ENCODE data around the gene GIT1. TPM values are rescaled to one million over a fixed set of nuclear protein-coding genes. Genes with fewer than 3 reads are reported as not detected.

Gene GIT1
- total and polyA plus RNA-seq, 2 donors (not counting 1 experiment from before 2014, with no cell fraction given) = 12.4 to 20.1 TPM

DNA sequence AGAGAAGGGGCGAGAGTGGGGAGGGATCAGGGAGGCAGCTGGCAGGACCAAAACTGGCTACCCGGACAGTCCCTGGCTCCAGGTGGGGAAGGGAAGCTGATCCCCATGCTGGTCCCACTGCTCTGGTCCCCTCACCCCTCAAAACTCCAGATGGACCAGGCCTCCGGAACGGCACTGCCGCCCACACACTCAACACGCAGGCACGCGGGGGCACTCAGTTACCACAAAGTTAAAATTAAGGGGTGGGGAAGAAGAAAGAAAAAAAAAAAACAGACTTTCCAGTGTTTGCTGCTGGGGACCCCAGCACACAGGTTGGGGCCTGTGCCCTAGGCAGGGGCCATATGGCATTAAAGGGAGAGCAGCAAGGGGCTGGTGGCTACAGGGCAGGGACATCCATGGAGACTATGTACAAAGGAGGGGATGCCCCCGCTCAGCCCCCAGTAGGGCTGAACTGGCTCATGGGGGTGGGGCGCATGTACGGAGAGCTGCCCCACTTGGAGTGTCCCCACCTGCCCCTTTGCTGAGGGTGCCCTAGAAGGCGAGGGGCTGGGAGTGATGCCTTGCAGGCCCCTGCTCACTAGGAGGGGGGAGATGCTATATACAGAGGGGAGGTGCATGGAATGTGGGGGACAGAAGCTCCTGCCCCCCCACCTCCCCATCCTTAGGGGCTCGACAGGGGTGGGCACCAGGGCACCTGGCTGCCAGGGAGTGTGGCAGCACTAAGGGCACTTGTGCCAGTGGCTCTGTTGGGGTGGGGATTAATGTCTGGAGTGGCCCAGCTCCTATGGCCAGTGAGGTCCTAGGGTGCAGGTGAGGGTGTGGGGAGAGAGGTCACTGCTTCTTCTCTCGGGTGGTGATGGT is 15.3 kb downstream of the GIT1 start:
- H3K36me3 ChIP-seq (ENCODE audit: control insufficient read depth, insufficient read depth, low read length) = peaks cover 44% of the 10 kb centered on the region

DNA sequence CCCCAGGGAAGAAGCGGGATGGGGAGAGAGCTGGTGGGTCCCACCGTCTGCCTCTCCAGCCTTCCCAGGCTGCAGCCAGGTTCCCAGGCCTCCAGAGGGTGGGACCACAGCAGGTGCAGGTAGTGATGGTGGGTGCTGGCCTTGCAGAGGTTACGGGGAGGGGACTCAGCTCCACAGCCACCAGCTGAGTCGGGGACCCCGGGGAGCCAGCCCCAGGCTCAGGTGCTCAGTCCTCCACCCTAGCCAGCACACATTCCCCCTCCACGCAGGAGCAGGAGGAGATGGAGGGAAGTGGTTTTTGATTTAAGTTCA is 15.9 kb downstream of the GIT1 start:
- no peak overlapping the region for H3K9ac ChIP-seq (ENCODE audit: insufficient read depth, low read length)
- peaks cover 42% of the 10 kb centered on the region for H3K36me3 ChIP-seq (ENCODE audit: control insufficient read depth, insufficient read depth, low read length)
- peaks cover 12% of the 10 kb centered on the region for H3K4me1 ChIP-seq (ENCODE audit: control insufficient read depth, extremely low read depth, insufficient read depth, low read length)
- no peak overlapping the region for H3K4me2 ChIP-seq (ENCODE audit: extremely low read depth, insufficient read depth, low read length)
- H3K79me2 ChIP-seq (ENCODE audit: control insufficient read depth, insufficient read depth, low read length) = no peaks in the 10 kb centered on the region
- H4K20me1 ChIP-seq (ENCODE audit: control insufficient read depth, extremely low read depth, insufficient read depth, low read length) = no peaks in the 10 kb centered on the region
- H2AFZ ChIP-seq (ENCODE audit: low read length) = no peak overlapping the region
- H3K27ac ChIP-seq (ENCODE audit: insufficient read depth, low read length) = no peak overlapping the region
- H3K27me3 ChIP-seq (ENCODE audit: control insufficient read depth, insufficient read depth, low read length) = no peaks in the 10 kb centered on the region
- DNase-seq (ENCODE audit: low read depth in 2 of 2) = no peak
- no peak for TF ChIP-seq EZH2 (IDR thresholded peaks at IDR 0.05; ENCODE audit: low read length, missing control alignments)
- TF ChIP-seq, protein P1, sequence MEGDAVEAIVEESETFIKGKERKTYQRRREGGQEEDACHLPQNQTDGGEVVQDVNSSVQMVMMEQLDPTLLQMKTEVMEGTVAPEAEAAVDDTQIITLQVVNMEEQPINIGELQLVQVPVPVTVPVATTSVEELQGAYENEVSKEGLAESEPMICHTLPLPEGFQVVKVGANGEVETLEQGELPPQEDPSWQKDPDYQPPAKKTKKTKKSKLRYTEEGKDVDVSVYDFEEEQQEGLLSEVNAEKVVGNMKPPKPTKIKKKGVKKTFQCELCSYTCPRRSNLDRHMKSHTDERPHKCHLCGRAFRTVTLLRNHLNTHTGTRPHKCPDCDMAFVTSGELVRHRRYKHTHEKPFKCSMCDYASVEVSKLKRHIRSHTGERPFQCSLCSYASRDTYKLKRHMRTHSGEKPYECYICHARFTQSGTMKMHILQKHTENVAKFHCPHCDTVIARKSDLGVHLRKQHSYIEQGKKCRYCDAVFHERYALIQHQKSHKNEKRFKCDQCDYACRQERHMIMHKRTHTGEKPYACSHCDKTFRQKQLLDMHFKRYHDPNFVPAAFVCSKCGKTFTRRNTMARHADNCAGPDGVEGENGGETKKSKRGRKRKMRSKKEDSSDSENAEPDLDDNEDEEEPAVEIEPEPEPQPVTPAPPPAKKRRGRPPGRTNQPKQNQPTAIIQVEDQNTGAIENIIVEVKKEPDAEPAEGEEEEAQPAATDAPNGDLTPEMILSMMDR (conservative IDR thresholded peaks at IDR 0.05 in 1 of 2, IDR thresholded peaks at IDR 0.05 in 1 of 2; ENCODE audit: low read depth in 1 of 2, low read length in 2 of 2) = no peak
- no peak overlapping the region for H3K4me3 ChIP-seq (replicated peaks in 1 of 4; ENCODE audit: control extremely low read depth in 1 of 4, insufficient read depth in 1 of 4, low read depth in 3 of 4, low read length in 4 of 4)
- no peaks in the 10 kb centered on the region for H3K9me3 ChIP-seq (ENCODE audit: control insufficient read depth, insufficient read depth, low read depth, low read length)

More for the DNA sequence above, 15.3 kb downstream of the GIT1 start:
- Histone ChIP-seq H3K9ac (ENCODE audit: insufficient read depth, low read length) (no peak overlapping the region), H2AFZ (ENCODE audit: low read length) (no peak overlapping the region), H3K4me1 (ENCODE audit: control insufficient read depth, extremely low read depth, insufficient read depth, low read length) (peaks cover 12% of the 10 kb centered on the region), H3K4me2 (ENCODE audit: extremely low read depth, insufficient read depth, low read length) (no peak overlapping the region), H4K20me1 (ENCODE audit: control insufficient read depth, extremely low read depth, insufficient read depth, low read length) (no peaks in the 10 kb centered on the region), H3K9me3 (ENCODE audit: control insufficient read depth, insufficient read depth, low read depth, low read length) (no peaks in the 10 kb centered on the region), H3K4me3 (replicated peaks in 1 of 4; ENCODE audit: control extremely low read depth in 1 of 4, insufficient read depth in 1 of 4, low read depth in 3 of 4, low read length in 4 of 4) (no peak overlapping the region), H3K79me2 (ENCODE audit: control insufficient read depth, insufficient read depth, low read length) (no peaks in the 10 kb centered on the region), H3K27ac (ENCODE audit: insufficient read depth, low read length) (no peak overlapping the region), H3K27me3 (ENCODE audit: control insufficient read depth, insufficient read depth, low read length) (no peaks in the 10 kb centered on the region)
- TF ChIP-seq EZH2 (IDR thresholded peaks at IDR 0.05; ENCODE audit: low read length, missing control alignments) = no peak
- TF ChIP-seq, protein P1 (conservative IDR thresholded peaks at IDR 0.05 in 1 of 2, IDR thresholded peaks at IDR 0.05 in 1 of 2; ENCODE audit: low read depth in 1 of 2, low read length in 2 of 2) = no peak
- no peak for DNase-seq (ENCODE audit: low read depth in 2 of 2)

DNA sequence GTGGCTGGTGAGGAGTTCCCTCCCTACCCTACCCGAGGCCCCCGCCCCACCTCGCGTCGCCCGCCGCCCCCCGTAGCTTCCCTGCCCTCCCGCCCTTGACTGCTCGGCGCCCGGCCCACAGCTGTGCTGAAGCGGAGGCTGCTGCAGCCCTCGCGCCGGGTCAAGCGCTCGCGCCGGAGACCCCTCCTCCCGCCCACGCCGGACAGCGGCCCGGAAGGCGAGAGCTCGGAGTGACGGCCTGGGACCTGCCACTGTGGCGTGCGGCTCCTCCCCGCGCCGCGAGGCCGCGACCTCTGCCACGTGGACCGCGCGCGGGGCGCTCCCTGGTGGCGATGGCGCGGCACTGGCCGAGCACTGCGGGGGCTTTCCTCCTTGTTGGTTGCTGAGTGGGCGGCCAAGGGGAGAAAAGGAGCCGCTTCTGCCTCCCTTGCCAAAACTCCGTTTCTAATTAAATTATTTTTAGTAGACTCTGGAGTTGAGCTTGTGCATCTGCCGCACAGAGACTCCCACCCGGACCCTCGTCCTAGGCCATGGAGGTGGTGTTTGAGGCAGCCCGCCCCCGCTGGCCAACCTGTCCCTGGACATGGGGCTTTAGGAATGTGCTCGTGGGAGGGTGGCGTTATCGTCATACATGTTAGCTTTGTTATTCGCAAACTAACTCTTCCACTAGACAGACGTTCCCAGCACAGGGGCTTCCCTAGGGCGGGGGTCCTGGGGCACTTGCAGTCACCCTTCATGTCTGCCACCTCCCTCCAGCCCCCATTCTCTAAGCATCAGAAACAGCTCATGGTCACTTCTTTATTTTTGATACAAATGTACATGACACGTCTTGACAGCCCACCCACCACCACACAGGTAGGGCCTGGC is 16.5 kb downstream of the GIT1 start:
- peak overlapping the region in 1 of 4 experiments; percentile 19 for H3K4me3 ChIP-seq (replicated peaks in 1 of 4; ENCODE audit: control extremely low read depth in 1 of 4, insufficient read depth in 1 of 4, low read depth in 3 of 4, low read length in 4 of 4)
- H2AFZ ChIP-seq (ENCODE audit: low read length) = no peak overlapping the region
- no peaks in the 10 kb centered on the region for H3K27me3 ChIP-seq (ENCODE audit: control insufficient read depth, insufficient read depth, low read length)
- no peaks in the 10 kb centered on the region for H3K9me3 ChIP-seq (ENCODE audit: control insufficient read depth, insufficient read depth, low read depth, low read length)
- H3K9ac ChIP-seq (ENCODE audit: insufficient read depth, low read length) = no peak overlapping the region
- DNase-seq (ENCODE audit: low read depth in 2 of 2) = peak; percentile 47 to 66
- H4K20me1 ChIP-seq (ENCODE audit: control insufficient read depth, extremely low read depth, insufficient read depth, low read length) = no peaks in the 10 kb centered on the region
- no peaks in the 10 kb centered on the region for H3K79me2 ChIP-seq (ENCODE audit: control insufficient read depth, insufficient read depth, low read length)
- H3K4me1 ChIP-seq (ENCODE audit: control insufficient read depth, extremely low read depth, insufficient read depth, low read length) = peaks cover 12% of the 10 kb centered on the region
- TF ChIP-seq EZH2 (IDR thresholded peaks at IDR 0.05; ENCODE audit: low read length, missing control alignments) = no peak
- TF ChIP-seq, protein P1 (conservative IDR thresholded peaks at IDR 0.05 in 1 of 2, IDR thresholded peaks at IDR 0.05 in 1 of 2; ENCODE audit: low read depth in 1 of 2, low read length in 2 of 2) = peak; percentile 52 to 59
- H3K27ac ChIP-seq (ENCODE audit: insufficient read depth, low read length) = no peak overlapping the region
- H3K4me2 ChIP-seq (ENCODE audit: extremely low read depth, insufficient read depth, low read length) = peak overlapping the region; percentile 25
- H3K36me3 ChIP-seq (ENCODE audit: control insufficient read depth, insufficient read depth, low read length) = peaks cover 37% of the 10 kb centered on the region

Measured in fibroblast of lung (primary cell).